Epithelial cell of esophagus (primary cell): ENCODE measurements around the gene PTPN11.
"Not testable (repeated sequence)": the region's sequence is repeated elsewhere in the genome, so short reads cannot be mapped to it uniquely, and the experiment has no call there.

ENCODE experiments used
- DNase-seq: peaks from one replicate; pipeline ENCODE4 v3.0.0; 2010; ENCODE audit warnings: low read depth
- H3K4me3 ChIP-seq: 2 replicates; pipeline ENCODE4 v1.5.1; 2011; ENCODE audit warnings: mild to moderate bottlenecking, low read length, control low read depth
- TF ChIP-seq, protein P1 (sequence below): IDR thresholded peaks from 2 replicates; pipeline ENCODE4 v1.5.1; 2011; ENCODE audit warnings: low read depth, mild to moderate bottlenecking, low read length, control low read depth, inconsistent platforms; ENCODE audit not compliant: insufficient read depth; ENCODE audit errors: missing control alignments

Gene PTPN11

DNA sequence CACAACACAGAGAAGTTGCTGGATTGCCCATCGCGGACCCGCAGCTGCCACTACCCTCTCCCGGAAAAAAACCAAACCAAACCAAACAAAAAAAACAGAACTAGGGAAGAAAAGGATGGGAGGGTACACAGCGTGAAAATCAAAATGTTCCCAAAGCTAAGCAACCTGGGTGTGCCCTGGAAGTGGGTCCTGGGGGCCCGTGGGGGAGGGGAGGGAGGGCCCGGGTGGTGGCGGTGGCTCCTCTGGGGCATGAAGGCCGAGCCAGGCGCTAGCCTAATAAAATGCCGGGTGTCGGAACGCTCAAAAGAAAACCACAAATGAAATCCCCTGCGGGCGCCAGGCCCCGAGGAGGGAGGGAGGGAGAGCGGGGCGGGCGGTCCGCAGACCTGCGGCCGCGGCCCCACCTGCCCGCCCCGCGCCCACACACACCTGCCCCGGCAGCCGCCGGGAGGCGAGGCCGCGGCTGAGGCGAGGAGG is 37.3 kb upstream of the PTPN11 start:
- TF ChIP-seq, protein P1, sequence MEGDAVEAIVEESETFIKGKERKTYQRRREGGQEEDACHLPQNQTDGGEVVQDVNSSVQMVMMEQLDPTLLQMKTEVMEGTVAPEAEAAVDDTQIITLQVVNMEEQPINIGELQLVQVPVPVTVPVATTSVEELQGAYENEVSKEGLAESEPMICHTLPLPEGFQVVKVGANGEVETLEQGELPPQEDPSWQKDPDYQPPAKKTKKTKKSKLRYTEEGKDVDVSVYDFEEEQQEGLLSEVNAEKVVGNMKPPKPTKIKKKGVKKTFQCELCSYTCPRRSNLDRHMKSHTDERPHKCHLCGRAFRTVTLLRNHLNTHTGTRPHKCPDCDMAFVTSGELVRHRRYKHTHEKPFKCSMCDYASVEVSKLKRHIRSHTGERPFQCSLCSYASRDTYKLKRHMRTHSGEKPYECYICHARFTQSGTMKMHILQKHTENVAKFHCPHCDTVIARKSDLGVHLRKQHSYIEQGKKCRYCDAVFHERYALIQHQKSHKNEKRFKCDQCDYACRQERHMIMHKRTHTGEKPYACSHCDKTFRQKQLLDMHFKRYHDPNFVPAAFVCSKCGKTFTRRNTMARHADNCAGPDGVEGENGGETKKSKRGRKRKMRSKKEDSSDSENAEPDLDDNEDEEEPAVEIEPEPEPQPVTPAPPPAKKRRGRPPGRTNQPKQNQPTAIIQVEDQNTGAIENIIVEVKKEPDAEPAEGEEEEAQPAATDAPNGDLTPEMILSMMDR = no peak
- peak; percentile 18 for DNase-seq
- peak overlapping the region; percentile 68 for H3K4me3 ChIP-seq

DNA sequence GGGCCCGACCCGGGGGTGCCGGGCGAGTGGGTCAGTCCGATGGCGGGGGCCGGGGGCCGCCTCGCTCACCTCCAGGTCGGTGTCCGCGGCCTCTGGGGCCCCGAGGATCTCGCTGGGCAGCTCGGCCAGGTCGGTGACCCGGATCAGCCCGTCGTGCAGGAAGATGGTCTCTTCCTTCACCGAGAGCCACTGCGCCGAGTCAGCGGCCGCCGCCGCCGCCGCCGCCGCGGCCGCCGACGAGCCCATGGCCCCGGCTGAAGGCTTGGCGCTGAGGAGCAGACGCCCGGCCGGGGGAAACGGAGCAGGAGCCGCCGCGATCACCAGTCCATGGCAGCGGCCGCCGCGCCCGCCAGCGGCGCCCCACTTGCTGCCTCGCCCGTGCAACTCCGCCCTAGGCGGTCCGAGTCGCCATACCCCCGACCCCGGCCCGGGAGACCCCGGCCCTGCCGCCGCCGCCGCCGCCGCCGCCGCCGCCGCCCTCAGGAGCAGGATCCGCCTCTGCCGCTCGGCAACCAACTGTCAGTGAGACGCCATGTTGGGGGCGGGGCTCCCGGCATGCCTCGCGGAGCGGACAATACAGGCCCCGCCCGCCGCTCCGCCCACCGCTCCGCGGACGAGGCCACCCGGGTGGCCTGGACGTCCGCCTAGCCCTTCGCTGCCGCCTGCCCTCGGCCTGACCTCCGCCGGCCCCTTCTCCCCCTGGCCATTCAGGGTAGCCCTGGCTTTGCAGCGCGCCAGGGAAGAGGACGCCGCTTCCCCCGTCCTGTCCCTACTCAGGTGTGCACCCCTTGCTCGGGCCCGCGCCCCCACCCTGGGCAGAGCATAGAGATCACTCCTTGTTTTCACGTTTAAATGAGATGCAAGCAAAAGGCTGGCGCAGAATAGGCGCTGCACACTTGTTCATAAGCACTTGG is 36.6 kb upstream of the PTPN11 start, which contains the start of gene HECTD4:
Gene HECTD4 (minus strand): TSS at position 549 of the 914 bp plus-strand sequence. CDS start 303 bp downstream, at position 246.
- TF ChIP-seq, protein P1 = no peak
- H3K4me3 ChIP-seq = peak within 1 kb of the TSS; percentile 68

DNA sequence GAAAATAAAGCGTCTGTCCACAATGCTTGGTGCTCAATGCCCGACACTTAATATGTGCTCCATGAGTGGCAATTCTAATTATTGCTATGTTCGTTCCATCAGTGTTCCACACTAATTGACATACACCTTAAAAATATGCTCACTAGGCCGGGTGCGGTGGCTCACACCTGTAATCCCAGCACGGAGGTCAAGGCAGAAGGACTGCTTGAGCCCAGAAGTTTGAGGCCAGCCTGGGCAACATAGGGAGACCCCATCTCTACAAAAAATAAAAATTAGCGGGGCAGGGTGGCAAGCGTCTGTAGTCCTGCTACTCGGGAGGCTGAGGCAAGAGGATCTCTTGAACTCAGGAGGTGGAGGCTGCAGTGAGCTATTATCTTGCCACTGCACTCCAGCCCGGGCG is 35.9 kb upstream of the PTPN11 start:
- TF ChIP-seq, protein P1 = no peak
- DNase-seq = no peak
- peak overlapping the region; percentile 55 for H3K4me3 ChIP-seq

More for the DNA sequence above, 36.6 kb upstream of the PTPN11 start, which contains the start of gene HECTD4:
- peak; percentile 87 for DNase-seq

DNA sequence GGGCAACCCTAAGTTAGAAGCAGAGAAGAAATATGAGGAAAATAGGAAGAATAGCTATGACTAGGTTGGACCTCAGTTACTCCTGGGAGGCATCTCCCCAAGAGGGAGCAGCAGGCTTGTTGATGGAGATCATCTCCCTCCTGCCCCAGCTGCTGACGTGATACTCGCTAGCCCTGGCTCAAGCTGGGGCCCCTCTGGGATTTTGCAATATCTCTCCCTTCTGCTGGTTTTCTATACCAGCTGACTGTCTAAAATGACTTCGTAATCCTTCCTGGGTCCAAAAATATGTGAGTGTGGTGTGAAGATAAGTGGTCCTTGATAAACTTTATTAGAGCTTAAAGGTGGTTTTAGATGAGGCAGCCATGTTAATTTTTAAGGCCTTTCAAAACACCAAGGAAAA is 32.0 kb upstream of the PTPN11 start:
- DNase-seq = no peak
- H3K4me3 ChIP-seq = no peak overlapping the region
- TF ChIP-seq, protein P1 = no peak

DNA sequence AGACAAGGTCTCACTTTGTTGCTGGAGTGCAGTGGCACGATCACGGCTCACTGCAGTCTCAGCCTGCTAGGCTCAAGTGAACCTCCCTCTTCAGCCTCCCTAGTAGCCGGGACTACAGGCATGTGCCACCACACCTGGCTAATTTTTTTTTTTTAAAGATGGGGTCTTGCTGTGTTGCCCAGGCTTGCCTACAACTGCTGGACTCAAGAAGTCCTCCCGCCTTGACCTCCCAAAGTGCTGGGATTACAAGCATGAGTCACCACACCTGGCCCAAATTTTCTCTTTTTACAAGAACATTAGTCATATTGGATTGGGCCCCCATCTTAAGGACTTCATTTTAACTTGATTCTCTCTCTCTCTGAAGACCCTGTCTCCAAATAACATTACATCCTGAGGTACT is 29.5 kb upstream of the PTPN11 start:
- no peak overlapping the region for H3K4me3 ChIP-seq
- TF ChIP-seq, protein P1 = no peak
- DNase-seq = no peak

DNA sequence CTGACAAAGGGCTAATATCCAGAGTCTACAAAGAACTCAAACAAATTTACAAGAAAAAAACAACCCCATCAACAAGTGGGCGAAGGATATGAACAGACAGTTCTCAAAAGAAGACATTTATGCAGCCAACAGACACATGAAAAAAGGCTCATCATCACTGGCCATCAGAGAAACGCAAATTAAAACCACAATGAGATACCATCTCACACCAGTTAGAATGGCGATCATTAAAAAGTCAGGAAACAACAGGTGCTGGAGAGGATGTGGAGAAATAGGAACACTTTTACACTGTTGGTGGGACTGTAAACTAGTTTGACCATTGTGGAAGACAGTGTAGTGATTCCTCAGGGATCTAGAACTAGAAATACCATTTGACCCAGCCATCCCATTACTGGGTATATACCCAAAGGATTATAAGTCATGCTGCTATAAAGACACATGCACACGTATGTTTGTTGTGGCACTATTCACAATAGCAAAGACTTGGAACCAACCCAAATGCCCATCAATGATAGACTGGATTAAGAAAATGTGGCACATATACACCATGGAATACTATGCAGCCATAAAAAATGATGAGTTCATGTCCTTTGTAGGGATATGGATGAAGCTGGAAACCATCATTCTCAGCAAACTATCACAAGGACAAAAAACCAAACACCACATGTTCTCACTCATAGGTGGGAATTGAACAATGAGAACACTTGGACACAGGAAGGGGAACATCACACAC is 28.7 kb upstream of the PTPN11 start:
- H3K4me3 ChIP-seq, DNase-seq: not testable (repeated sequence)

DNA sequence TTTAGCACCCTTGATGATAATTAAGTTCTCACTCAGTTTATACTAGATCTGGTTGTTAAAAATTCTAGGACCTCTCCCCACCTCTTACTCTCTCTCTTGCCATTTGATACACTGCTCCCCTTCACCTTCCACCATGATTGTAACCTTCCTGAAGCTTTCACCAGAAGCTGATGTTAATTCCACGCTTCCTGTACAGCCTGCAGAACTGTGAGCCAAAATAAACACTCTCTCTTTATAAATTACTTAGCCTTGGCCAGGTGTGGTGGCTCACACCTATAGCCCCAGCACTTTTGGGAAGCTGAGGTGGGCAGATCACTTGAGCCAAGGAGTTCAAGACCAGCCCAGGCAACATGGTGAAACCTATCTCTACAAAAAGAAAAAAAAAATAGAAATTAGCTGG is 25.4 kb upstream of the PTPN11 start:
- no peak for DNase-seq

More for the DNA sequence above, 25.4 kb upstream of the PTPN11 start:
- TF ChIP-seq, protein P1 = no peak
- H3K4me3 ChIP-seq = no peak overlapping the region
